Progenitor cell of endocrine pancreas (in vitro differentiated cells): ENCODE data around the gene INSC. TPM values are rescaled to one million over a fixed set of nuclear protein-coding genes. Genes with fewer than 3 reads are reported as not detected.

Experiments
- DNase-seq: peaks from one replicate; pipeline ENCODE4 v3.0.0; 2021; ENCODE audit warnings: low spot score; ENCODE audit not compliant: unreplicated experiment
- H3K27ac Mint-ChIP-seq: 2 replicates; pipeline ENCODE4 v1.8.0; 2021; ENCODE audit warnings: mild to moderate bottlenecking, moderate library complexity, mixed read lengths
- H3K27me3 Mint-ChIP-seq: 2 replicates; pipeline ENCODE4 v1.8.0; 2021; ENCODE audit warnings: mixed read lengths
- H3K36me3 Mint-ChIP-seq: 2 replicates; pipeline ENCODE4 v1.8.0; 2022; ENCODE audit warnings: mixed read lengths; ENCODE audit not compliant: insufficient read depth
- H3K4me1 Mint-ChIP-seq: 2 replicates; pipeline ENCODE4 v1.8.0; 2021; ENCODE audit warnings: low read depth, mixed read lengths
- H3K4me3 Mint-ChIP-seq: 2 replicates; pipeline ENCODE4 v1.8.0; 2021; ENCODE audit warnings: low read depth, mild to moderate bottlenecking, moderate library complexity, mixed read lengths
- H3K9me3 Mint-ChIP-seq: 2 replicates; pipeline ENCODE4 v1.8.0; 2021; ENCODE audit warnings: low read depth, mixed read lengths
- total RNA-seq: library from RNA; stranded (reverse); gene quantifications from 2 replicates; pipeline ENCODE4 v1.2.1, GENCODE V29; 2021
- TF ChIP-seq, protein P1 (sequence below): fragments of 200-600 bp; sonication (generic); IDR thresholded peaks from one replicate; pipeline ENCODE4 v1.5.0; 2021; ENCODE audit warnings: antibody characterized with exemption, mild to moderate bottlenecking; ENCODE audit not compliant: unreplicated experiment

The INSC gene
- total RNA-seq, 1 donor from 2014 or later: not detected

DNA sequence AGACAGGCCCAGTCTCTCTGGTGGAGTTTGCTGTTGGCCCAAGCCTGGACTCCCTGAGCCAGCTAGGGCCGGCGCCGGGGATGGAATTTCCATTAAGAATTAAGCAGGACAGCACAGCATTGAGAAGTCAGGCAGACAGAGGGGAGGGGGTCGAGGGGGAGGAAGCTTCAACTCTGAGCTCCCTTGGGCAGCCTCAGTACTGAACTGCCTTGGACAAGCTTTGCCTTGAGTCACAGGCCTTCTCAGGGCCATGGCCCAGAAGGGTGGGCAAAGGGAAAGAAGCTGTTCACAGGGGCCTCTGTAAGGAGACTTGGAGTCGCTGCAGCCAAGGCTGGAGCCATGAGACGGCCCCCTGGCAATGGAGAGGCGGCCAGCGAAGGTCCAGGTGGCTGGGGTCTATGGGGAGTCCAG is 2.6 kb upstream of the INSC start:
- H3K4me3 Mint-ChIP-seq: no peak overlapping the region
- peaks cover 15% of the 10 kb centered on the region for H3K4me1 Mint-ChIP-seq
- no peaks in the 10 kb centered on the region for H3K9me3 Mint-ChIP-seq
- H3K36me3 Mint-ChIP-seq: no peaks in the 10 kb centered on the region
- TF ChIP-seq, protein P1, sequence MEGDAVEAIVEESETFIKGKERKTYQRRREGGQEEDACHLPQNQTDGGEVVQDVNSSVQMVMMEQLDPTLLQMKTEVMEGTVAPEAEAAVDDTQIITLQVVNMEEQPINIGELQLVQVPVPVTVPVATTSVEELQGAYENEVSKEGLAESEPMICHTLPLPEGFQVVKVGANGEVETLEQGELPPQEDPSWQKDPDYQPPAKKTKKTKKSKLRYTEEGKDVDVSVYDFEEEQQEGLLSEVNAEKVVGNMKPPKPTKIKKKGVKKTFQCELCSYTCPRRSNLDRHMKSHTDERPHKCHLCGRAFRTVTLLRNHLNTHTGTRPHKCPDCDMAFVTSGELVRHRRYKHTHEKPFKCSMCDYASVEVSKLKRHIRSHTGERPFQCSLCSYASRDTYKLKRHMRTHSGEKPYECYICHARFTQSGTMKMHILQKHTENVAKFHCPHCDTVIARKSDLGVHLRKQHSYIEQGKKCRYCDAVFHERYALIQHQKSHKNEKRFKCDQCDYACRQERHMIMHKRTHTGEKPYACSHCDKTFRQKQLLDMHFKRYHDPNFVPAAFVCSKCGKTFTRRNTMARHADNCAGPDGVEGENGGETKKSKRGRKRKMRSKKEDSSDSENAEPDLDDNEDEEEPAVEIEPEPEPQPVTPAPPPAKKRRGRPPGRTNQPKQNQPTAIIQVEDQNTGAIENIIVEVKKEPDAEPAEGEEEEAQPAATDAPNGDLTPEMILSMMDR: no peak
- H3K27ac Mint-ChIP-seq: peak overlapping the region; percentile 63
- DNase-seq: no peak
- peaks cover 53% of the 10 kb centered on the region for H3K27me3 Mint-ChIP-seq

DNA sequence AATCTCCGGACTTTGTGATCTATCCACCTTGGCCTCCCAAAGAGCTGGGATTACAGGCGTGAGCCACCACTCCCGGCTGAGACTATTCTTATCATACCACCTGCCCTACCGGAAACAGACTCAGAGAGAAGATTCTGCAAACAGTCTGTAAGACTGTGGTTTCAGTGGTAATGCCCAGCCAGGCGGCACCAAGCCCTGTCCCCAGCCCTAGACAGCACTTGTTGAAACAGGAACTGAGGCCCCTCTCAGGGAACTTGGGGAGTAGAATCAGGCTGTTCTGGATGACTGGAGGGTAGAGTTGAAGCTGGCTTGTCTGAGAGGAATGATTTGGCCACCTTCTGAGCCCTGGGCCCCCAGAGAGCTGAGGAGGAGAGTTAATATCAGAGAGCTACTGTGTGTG is 1.3 kb upstream of the INSC start:
- peak overlapping the region; percentile 57 for H3K4me3 Mint-ChIP-seq

DNA sequence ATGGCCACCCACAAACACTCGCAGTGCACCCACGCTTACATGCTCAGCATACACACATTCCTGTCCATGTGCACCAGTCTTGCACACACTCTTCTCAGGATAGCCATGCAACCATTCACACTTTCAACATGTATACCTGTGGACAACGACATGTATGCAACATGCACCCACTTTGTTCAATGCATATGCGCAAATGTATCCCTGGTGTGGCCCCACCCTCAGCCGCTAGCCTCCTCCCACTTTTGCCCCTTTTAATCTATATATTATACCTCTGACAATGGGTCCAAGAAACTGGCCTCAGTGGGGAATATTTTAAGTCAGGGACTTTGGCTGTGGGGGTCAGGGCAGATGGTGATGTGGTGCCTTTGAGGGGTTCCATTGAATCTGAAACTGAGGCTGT is 963 bp downstream of the INSC start:
- no peak for DNase-seq
- TF ChIP-seq, protein P1: no peak
- Mint-ChIP-seq H3K4me1 (peaks cover 5% of the 10 kb centered on the region), H3K36me3 (no peaks in the 10 kb centered on the region), H3K9me3 (no peaks in the 10 kb centered on the region), H3K4me3 (no peak overlapping the region), H3K27ac (no peak overlapping the region), H3K27me3 (peaks cover 70% of the 10 kb centered on the region)

More for the DNA sequence above, 1.3 kb upstream of the INSC start:
- TF ChIP-seq, protein P1: no peak
- Mint-ChIP-seq H3K27ac (no peak overlapping the region), H3K4me1 (peaks cover 11% of the 10 kb centered on the region), H3K9me3 (no peaks in the 10 kb centered on the region), H3K27me3 (peaks cover 63% of the 10 kb centered on the region), H3K36me3 (no peaks in the 10 kb centered on the region)
- DNase-seq: no peak

DNA sequence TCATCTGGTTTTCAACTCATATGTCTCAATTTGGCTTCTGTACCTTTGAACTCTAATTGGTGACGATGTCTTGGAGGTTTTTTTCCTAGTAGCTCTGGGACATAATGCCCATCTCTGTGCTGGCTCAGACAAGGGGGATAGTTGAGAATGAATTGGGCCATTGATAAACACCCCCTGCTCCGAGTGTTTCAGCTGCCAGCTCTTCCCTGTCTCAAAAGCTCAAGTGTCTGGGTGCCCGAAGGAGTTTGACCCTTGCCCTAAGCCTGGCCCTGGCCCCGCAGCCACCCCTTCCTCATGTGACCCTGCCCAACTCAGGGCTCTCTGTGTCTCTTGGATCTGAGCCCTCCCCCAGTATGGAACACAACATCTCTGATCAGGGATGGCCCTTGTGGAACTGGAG is 3.0 kb downstream of the INSC start:
- Mint-ChIP-seq H3K27me3 (peaks cover 58% of the 10 kb centered on the region), H3K4me1 (peaks cover 5% of the 10 kb centered on the region), H3K27ac (no peak overlapping the region), H3K36me3 (no peaks in the 10 kb centered on the region), H3K4me3 (no peak overlapping the region), H3K9me3 (no peaks in the 10 kb centered on the region)
- no peak for DNase-seq
- TF ChIP-seq, protein P1: no peak

DNA sequence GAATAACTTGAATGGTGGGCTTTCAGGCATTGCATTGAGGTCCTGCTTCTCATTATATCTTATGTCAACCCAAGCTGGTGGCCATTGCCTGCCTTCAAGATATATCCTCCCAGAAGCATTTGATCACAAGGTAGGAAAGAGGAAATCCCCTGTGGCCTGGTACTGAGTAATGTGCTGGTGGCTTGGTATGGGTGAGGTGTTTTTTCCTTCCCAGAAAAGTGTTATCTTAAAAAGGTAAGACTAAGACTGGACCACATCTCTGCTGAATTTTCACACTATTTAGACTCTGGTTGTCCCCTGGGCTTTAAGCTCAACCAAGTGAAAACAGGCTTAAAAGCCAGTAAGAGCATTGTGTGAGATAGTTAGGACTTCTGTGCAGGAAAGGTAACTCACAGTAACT is 3.7 kb downstream of the INSC start:
- Mint-ChIP-seq H3K27ac (no peak overlapping the region), H3K4me1 (peaks cover 5% of the 10 kb centered on the region), H3K4me3 (no peak overlapping the region), H3K36me3 (no peaks in the 10 kb centered on the region), H3K9me3 (no peaks in the 10 kb centered on the region), H3K27me3 (peaks cover 57% of the 10 kb centered on the region)
- DNase-seq: no peak
- TF ChIP-seq, protein P1: no peak
